GM19468 (cell line): ENCODE results near the gene CDK14.
A peak's percentile ranks its signal among the peaks of the same experiment; 100 is the strongest.
"Not testable (repeated sequence)": the region's sequence is repeated elsewhere in the genome, so short reads cannot be mapped to it uniquely, and the experiment has no call there.

Experiments used
- ATAC-seq: cut with Tn5 transposase; IDR thresholded peaks from one replicate; pipeline ENCODE4 v1.9.1; 2021; ENCODE audit warnings: mild to moderate bottlenecking, moderate library complexity, moderate number of reproducible peaks; ENCODE audit not compliant: unreplicated experiment; ENCODE audit errors: extremely low read depth

CDK14 gene

DNA sequence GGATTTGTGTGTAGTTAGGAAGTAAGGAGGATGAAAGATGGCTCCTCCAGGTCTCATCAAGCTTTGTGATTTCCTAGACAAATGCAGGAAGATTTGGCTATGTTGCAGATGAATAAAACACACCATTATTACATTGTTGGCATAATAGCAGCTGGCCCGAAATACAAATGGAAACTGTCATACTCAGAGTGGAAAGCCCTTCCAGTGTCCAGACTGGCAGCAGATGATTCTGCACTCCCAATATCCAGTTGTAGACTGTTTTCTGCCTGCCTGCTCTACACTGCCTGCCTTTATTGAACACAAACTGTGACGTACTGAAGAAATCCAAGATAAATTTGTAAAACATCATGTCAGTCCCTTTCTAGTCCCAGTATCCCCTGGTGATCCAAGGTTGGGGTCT lies 568.4 kb downstream of the CDK14 start:
- no peak for ATAC-seq

- peak; percentile 83 for ATAC-seq
Measured at GRCh38 chr7:91165006-91165845, 569.1 kb downstream of the CDK14 start.

DNA sequence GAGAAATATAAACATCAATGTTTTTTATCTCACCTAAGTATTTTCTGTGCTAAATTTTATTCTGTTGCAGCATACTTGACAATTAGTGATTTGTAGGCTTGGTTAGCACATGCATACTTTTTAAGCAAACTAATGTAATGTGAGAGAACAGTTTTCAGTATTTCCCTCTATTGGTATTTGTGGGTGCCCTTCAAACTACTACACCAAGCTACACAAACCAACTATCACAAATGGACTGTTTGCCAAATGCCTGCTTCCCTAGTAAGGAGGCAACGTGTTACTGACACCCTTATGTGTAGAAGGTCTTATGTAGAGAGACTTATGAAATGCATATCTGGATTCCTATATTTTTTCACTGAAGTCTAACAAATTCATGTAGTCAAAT lies 569.7 kb downstream of the CDK14 start:
- peak; percentile 7 for ATAC-seq

DNA sequence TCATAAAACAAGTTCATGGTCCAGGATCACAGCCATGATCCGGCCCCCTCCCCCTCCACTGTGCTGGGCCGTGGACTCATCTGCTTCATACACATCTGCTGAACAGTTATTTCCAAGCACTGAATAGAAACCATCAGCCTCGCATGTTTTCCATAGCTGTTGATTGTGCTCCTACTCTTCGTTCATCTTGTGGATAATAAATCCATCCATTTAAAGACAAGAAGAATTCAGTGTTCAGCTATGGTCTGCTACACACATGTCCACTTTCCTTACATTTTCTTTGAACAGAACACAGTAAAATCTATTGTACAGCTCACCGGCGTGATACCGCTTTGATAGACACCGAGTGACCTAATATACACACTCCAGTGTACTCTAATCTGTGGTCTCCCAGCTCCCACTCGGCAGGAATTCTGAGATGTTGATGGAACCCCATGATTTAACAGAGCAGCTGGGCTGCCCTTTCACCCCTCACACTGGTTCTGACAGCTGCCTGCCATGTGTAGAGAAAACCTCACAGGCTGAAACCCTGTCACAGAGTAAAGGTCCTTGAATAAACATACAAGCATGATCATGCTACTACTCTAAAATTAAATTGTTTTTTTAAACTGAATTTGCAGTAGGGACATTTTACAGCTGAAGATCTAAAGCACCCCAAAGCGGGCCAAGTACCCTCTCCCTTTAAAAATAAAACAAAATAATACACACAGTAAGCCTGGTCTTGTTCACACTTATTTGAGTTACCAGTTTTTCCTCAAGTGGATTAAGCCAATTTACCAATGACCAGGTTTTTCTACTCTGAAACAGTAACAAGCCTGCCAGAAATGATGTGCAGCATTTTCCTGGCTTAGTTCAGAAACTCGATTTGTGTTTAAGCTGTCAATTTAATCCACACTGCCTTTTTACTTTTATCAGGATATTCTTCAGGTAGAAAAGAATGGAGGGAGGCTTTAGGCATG lies 573.0 kb downstream of the CDK14 start:
- ATAC-seq: no peak

DNA sequence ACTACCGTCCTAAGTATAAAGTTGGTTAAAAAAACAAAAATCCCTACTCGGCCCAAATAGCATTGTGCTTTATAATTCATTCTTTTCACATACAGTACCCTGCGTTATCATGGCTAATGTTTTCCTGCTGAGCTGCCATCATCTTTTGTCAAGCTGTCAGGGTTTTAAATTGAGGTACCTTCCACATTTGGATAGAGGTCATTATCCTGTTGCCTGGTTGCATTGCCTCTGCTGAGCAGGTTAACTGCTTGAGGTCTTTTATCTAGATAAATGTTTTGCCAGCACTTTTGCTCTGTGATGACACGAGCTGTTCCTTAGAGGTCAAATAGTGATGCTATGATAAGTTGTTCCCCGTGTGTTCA lies 573.7 kb downstream of the CDK14 start:
- no peak for ATAC-seq

GRCh38 chr7:91173265-91173664 lies 577.1 kb downstream of the CDK14 start:
- ATAC-seq: not testable (repeated sequence)

DNA sequence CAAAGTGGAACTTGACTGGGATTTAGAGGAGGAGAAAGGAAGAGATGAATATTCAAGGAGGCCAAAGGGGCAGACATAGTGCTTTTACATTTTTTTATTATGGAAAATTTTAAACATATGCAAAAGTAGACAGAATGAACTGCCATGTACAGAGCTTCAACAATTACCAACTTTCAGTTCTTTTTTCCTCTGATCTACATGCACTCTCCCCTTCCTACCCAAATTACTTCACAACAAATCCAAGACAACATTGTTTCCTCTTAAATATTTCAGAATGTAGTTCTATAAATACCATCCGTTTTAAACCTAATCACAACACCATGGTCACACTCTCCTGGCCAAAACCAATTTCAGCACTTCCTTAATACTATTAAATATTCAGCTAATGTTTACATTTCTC lies 584.6 kb downstream of the CDK14 start:
- no peak for ATAC-seq

- no peak for ATAC-seq
Measured at GRCh38 chr7:91181949-91182348, 585.8 kb downstream of the CDK14 start.

GRCh38 chr7:91182819-91183764 lies 587.0 kb downstream of the CDK14 start:
- ATAC-seq: no peak

- no peak for ATAC-seq
Measured at GRCh38 chr7:91185771-91186170, 589.6 kb downstream of the CDK14 start.

DNA sequence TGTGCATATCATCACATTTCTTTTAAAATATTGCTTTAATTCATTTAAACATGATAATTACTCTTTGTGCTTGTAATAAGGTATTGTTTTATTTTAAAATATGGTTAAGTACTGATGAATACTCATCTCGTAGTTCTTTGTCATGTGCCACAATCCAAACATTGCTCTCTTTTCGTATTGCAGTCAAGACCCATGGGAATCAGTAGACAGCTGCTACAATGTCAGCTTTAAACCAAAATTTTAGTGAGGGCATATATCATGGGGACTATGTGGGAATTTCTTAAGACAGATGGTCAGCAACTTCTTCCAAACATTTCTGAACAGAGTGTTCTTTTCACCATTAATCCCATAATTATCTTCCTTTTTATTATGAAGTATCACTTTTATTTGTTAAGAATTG lies 590.9 kb downstream of the CDK14 start:
- no peak for ATAC-seq

DNA sequence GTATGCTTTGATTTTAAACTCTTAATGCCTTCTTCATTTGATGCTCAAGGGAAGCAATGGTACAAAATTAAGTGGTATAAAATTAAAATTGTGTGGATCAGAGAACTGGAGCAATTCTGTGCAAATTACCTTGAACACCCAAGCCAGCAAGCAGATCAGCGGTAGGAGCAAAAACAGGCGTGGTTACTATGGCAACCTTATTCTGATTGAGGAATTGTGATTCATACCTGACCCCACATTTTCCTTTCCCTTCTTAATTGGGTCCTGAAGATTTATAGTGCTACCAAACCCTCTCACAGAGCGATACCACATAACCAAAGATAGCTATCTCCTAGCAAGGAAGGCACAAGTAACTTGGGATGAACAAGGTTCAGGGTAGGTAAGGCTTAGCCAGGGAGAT lies 595.6 kb downstream of the CDK14 start:
- ATAC-seq: no peak

- no peak for ATAC-seq
Measured at GRCh38 chr7:91193141-91193540, 597.0 kb downstream of the CDK14 start.

- no peak for ATAC-seq
Measured at GRCh38 chr7:91194841-91195240, 598.7 kb downstream of the CDK14 start.

GRCh38 chr7:91196058-91196457 lies 599.9 kb downstream of the CDK14 start:
- ATAC-seq: no peak

- ATAC-seq: no peak
Measured at GRCh38 chr7:91198371-91198770, 602.2 kb downstream of the CDK14 start.

DNA sequence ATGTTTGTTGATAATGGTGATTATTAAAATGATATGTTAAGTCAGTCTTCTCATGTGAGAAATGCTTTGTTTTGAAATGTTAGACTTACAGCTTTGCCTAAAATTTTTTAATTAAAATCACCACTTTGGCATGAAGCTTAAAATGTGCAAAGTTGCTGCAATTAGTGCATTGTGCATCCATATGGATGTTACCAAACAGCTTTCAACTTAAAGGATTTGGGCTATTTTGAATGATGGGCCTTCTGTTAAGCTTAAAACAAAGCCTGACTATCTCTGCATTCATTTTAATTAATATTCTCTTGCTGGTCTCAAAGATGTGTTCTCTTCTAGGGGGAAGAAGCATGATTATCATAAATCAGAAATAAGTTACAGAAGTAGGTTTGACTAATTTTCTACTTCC lies 603.5 kb downstream of the CDK14 start:
- no peak for ATAC-seq

DNA sequence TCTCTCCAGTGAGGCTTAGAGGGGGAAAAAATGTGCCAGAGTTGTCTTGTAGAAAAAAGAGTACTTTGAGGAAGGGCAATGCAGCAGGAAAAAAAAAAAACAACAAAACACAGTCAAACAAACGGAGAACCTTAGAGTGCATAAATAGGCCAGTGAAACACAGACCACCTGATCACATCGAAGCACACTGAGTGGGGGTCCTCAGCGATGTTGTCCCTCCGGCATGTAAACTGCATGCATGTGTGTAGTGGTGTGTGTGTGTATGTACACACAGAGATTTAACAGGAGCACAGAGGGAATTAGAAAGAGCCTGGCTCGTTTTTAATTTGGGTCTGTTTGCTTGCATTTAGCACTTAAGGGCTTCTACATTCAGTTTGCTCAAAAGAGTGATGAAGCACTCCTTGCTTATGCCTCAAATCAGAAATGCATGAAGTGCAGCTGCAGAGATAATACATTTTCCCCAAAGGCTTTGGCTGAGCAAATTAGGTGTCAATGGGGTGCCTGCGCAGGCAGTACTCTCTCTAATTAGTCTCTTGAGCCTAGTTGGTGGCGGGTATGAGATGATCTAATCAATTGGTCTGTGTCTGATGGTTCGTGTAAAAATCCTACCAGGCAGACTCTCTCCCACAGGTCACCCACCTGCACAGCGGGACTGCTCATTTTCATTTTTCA lies 605.5 kb downstream of the CDK14 start:
- no peak for ATAC-seq

DNA sequence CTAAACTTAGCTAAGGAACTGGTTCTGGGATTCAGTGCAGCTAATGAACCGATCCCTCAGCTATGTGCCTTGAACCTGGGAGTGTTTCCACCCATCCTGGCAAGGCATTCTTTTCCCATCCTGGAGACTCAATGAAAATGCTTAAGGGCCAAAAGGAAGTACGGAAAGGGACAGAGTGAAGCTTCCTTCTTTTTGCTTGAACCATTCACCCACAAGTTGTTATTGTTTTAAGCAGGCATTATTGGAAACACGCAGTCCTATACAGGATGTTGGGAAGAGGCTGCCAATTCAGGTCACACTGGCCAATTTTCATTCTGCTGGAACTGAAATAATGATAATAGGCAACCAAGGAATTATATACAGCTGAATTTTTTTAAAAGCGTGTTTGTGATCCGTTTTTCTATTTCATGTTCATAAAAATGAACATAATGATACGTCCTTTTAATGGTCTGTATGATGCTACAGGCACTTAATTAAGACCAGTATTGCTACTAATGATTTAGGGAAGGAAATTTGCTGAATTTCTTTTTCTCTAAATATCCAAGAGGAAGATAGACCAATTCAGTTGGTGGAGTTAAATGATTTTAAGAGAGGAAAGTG lies 610.3 kb downstream of the CDK14 start:
- no peak for ATAC-seq
